MCF 10A (cell line): ENCODE data around the gene ALDH6A1. TPM values are rescaled to one million over a fixed set of nuclear protein-coding genes. Genes with fewer than 3 reads are reported as not detected.
"Not testable (repeated sequence)": the region's sequence is repeated elsewhere in the genome, so short reads cannot be mapped to it uniquely, and the experiment has no call there.

Experiments
- Bru-seq: library from RNA; stranded (reverse); fragments of 400-500 nt; gene quantifications from one replicate; lab custom pipeline; 2021; lab: Mats Ljungman, UMichigan
- BruChase-seq, 2 experiments: library from RNA; stranded (reverse); fragments of 400-500 nt; gene quantifications; one replicate each; lab custom pipeline; 2021; lab: Mats Ljungman, UMichigan
- BruUV-seq: library from RNA; stranded (reverse); fragments of 400-500 nt; replicated peaks from 2 replicates; lab custom pipeline; 2021; lab: Mats Ljungman, UMichigan
- CTCF ChIA-PET: fragments of 300-600 bp; sonication (Branson Sonifier 250); formaldehyde crosslinking; extraction: SDS; loops from one replicate; lab custom pipeline; 2021; ENCODE audit warnings: antibody characterized with exemption, inconsistent platforms; lab: Yijun Ruan, JAX
- POLR2A ChIA-PET: fragments of 300-600, 350-650 bp; sonication (Branson Sonifier 250); formaldehyde crosslinking; extraction: SDS; loops from one replicate; lab custom pipeline; 2020; ENCODE audit warnings: antibody characterized with exemption, inconsistent platforms; lab: Yijun Ruan, JAX
- DNase-seq: peaks from one replicate; pipeline ENCODE4 v3.0.0-alpha.2; 2018; ENCODE audit not compliant: unreplicated experiment
- H3K27ac Mint-ChIP-seq: one replicate; pipeline ENCODE4 v1.8.0; 2022; ENCODE audit warnings: mild to moderate bottlenecking, low read depth, mixed read lengths; ENCODE audit not compliant: unreplicated experiment
- H3K27me3 Mint-ChIP-seq: one replicate; pipeline ENCODE4 v1.8.0; 2022; ENCODE audit warnings: mixed read lengths; ENCODE audit not compliant: insufficient read depth, unreplicated experiment
- H3K36me3 Mint-ChIP-seq: one replicate; pipeline ENCODE4 v1.8.0; 2022; ENCODE audit warnings: mild to moderate bottlenecking, moderate library complexity, mixed read lengths; ENCODE audit not compliant: insufficient read depth, unreplicated experiment
- H3K4me1 Mint-ChIP-seq: one replicate; pipeline ENCODE4 v1.8.0; 2022; ENCODE audit warnings: mixed read lengths; ENCODE audit not compliant: insufficient read depth, unreplicated experiment
- H3K4me3 Mint-ChIP-seq: one replicate; pipeline ENCODE4 v1.8.0; 2022; ENCODE audit warnings: mild to moderate bottlenecking, moderate library complexity, mixed read lengths; ENCODE audit not compliant: unreplicated experiment
- H3K9me3 Mint-ChIP-seq: one replicate; pipeline ENCODE4 v1.8.0; 2022; ENCODE audit warnings: mixed read lengths; ENCODE audit not compliant: unreplicated experiment
- CTCF ChIP-seq: fragments of 200-600 bp; IDR thresholded peaks from one replicate; pipeline ENCODE4 v1.8.0; 2022; ENCODE audit warnings: antibody characterized with exemption, mild to moderate bottlenecking; ENCODE audit not compliant: unreplicated experiment
- intact Hi-C: fragments of 100-400 bp; cut with micrococcal nuclease; formaldehyde crosslinking; loops from 2 replicates; pipeline ENCODE4 v1.14.1; 2022
- long read RNA-seq: library from polyadenylated mRNA; stranded (forward); transcript quantifications from one replicate; pipeline ENCODE4 v2.0.0, GENCODE V29; 2022
- total RNA-seq: library from RNA; stranded (reverse); gene quantifications from 2 replicates; pipeline ENCODE4 v1.2.3, GENCODE V29; 2022

The ALDH6A1 gene
- total RNA-seq (22.4 and 28.9 TPM in 2 replicates), Bru-seq, nascent RNA (percentile 54 among the genes with signal in this experiment), BruChase-seq, experiment 1, labeled RNA remaining after a 6-hour chase (percentile 77 among the genes with signal in this experiment), BruChase-seq, experiment 2, labeled RNA remaining after a 2-hour chase (percentile 60 among the genes with signal in this experiment)
- long read RNA-seq, full-length matches to known transcripts = 42 of 63 reads
- long read RNA-seq, partial matches to known transcripts = 4 of 63 reads
- long read RNA-seq, other reads (novel, unspliced or antisense) = 17 of 63 reads

- peak; percentile 100 for DNase-seq
- H3K36me3 Mint-ChIP-seq = peaks cover 6% of the 10 kb centered on the region
- no peak for TF ChIP-seq CTCF
- peak within 1 kb of the TSS; percentile 99 for H3K27ac Mint-ChIP-seq
- BruUV-seq = no TSS peak
- CTCF ChIA-PET = interaction anchor here (0.6 kb wide), 1 partner anchor 106 kb away, joined by 3 read pairs; no protein-coding TSS in a partner anchor
- POLR2A ChIA-PET = interaction anchor here (0.6 to 4.1 kb wide), 19 partner anchors 9 to 516 kb away, joined by 3 to 33 read pairs (median 4); partner anchors contain the start of genes BBOF1, ENTPD5 and ZNF410
- H3K9me3 Mint-ChIP-seq = no peaks in the 10 kb centered on the region
- no peaks in the 10 kb centered on the region for H3K27me3 Mint-ChIP-seq
- peak within 1 kb of the TSS; percentile 93 for H3K4me3 Mint-ChIP-seq
- intact Hi-C loops = loop anchor here (1.0 kb wide), 1 partner anchor 66 kb away; no protein-coding TSS in a partner anchor
- H3K4me1 Mint-ChIP-seq = peaks cover 14% of the 10 kb centered on the region
Observed at GRCh38 chr14:74084277-74085046, at the start of gene ALDH6A1, which contains the start of gene LIN52. Gene ALDH6A1, minus strand, starts transcription at chr14:74084453. Its CDS starts 59 bp downstream, at chr14:74084394. Gene LIN52, plus strand, starts transcription at chr14:74084956. Its CDS starts 19 bp downstream, at chr14:74084975.

GRCh38 chr14:74127634-74128033 is 43.4 kb upstream of the ALDH6A1 start:
- ChIA-PET POLR2A (no interaction called here), CTCF (no interaction called here)
- Mint-ChIP-seq H3K27me3 (no peaks in the 10 kb centered on the region), H3K36me3 (no peaks in the 10 kb centered on the region), H3K9me3 (no peaks in the 10 kb centered on the region), H3K4me3 (no peak overlapping the region), H3K4me1 (no peaks in the 10 kb centered on the region), H3K27ac (no peak overlapping the region)
- no peak for DNase-seq
- intact Hi-C loops = no loop called here
- no TSS peak for BruUV-seq
- no peak for TF ChIP-seq CTCF

- no peaks in the 10 kb centered on the region for H3K4me1 Mint-ChIP-seq
- BruUV-seq = no TSS peak
- CTCF ChIA-PET = interaction anchor here (0.6 kb wide), 1 partner anchor 24 kb away, joined by 4 read pairs; no protein-coding TSS in a partner anchor
- POLR2A ChIA-PET = no interaction called here
- no peaks in the 10 kb centered on the region for H3K36me3 Mint-ChIP-seq
- no peak overlapping the region for H3K4me3 Mint-ChIP-seq
- no peaks in the 10 kb centered on the region for H3K9me3 Mint-ChIP-seq
- TF ChIP-seq CTCF = no peak
- H3K27ac Mint-ChIP-seq = no peak overlapping the region
- intact Hi-C loops = no loop called here
- no peak for DNase-seq
- no peaks in the 10 kb centered on the region for H3K27me3 Mint-ChIP-seq
Observed at GRCh38 chr14:74126315-74127013, 42.2 kb upstream of the ALDH6A1 start.

- CTCF ChIA-PET, H3K27me3 Mint-ChIP-seq, H3K36me3 Mint-ChIP-seq, DNase-seq, H3K9me3 Mint-ChIP-seq, H3K4me3 Mint-ChIP-seq, BruUV-seq, H3K27ac Mint-ChIP-seq, POLR2A ChIA-PET, intact Hi-C loops, H3K4me1 Mint-ChIP-seq: not testable (repeated sequence)
Observed at GRCh38 chr14:74125487-74125886, 41.2 kb upstream of the ALDH6A1 start.
